PC-9 (cell line): ENCODE data around the gene WDR38. TPM values are rescaled to one million over a fixed set of nuclear protein-coding genes. Genes with fewer than 3 reads are reported as not detected.
"Not testable (repeated sequence)": the region's sequence is repeated elsewhere in the genome, so short reads cannot be mapped to it uniquely, and the experiment has no call there.

Experiments used
- BruUV-seq: library from RNA; stranded (reverse); fragments of 400-500 nt; replicated peaks from 2 replicates; lab custom pipeline; 2021; lab: Mats Ljungman, UMichigan
- CTCF ChIA-PET: fragments of 300-600 bp; sonication (Branson Sonifier 250); formaldehyde crosslinking; loops from one replicate; lab custom pipeline; 2022; ENCODE audit warnings: antibody characterized with exemption; lab: Charles Lee
- POLR2A ChIA-PET: fragments of 300-600 bp; sonication (Branson Sonifier 250); formaldehyde crosslinking; loops from one replicate; lab custom pipeline; 2022; ENCODE audit warnings: antibody characterized with exemption; ENCODE audit not compliant: unreplicated experiment; lab: Charles Lee
- DNase-seq, 2 experiments: peaks; one replicate each; pipeline versions ENCODE4 v3.0.0 to v3.0.0-alpha.2; 2015 to 2022; ENCODE audit warnings: mixed read lengths in 1 of 2
- H2AFZ ChIP-seq: fragments of 200-600 bp; sonication (generic); 2 replicates; pipeline ENCODE4 v1.8.1; 2017; ENCODE audit warnings: antibody characterized with exemption
- H3F3A ChIP-seq: fragments of 200-600 bp; sonication (generic); 2 replicates; pipeline ENCODE4 v1.8.1; 2017; ENCODE audit warnings: antibody characterized with exemption, mild to moderate bottlenecking, low read depth; ENCODE audit not compliant: insufficient read depth
- H3K27ac ChIP-seq: fragments of 200-600 bp; sonication (generic); 2 replicates; pipeline ENCODE4 v1.6.1; 2016; ENCODE audit warnings: mixed run types
- H3K27me3 ChIP-seq: fragments of 200-600 bp; sonication (generic); 2 replicates; pipeline ENCODE4 v1.6.1; 2016; ENCODE audit warnings: low read depth, mixed run types; ENCODE audit not compliant: insufficient read depth
- H3K36me3 ChIP-seq: fragments of 200-600 bp; sonication (generic); 2 replicates; pipeline ENCODE4 v1.6.1; 2016; ENCODE audit warnings: low read depth, mixed run types
- H3K4me1 ChIP-seq: fragments of 200-600 bp; sonication (generic); replicated peaks from 2 replicates; pipeline ENCODE4 v1.6.1; 2016; ENCODE audit warnings: mixed run types; ENCODE audit not compliant: insufficient read depth
- H3K4me2 ChIP-seq: fragments of 200-600 bp; sonication (generic); 2 replicates; pipeline ENCODE4 v1.6.1; 2017; ENCODE audit warnings: mixed run types
- H3K4me3 ChIP-seq: fragments of 200-600 bp; sonication (generic); 2 replicates; pipeline ENCODE4 v1.6.1; 2016; ENCODE audit warnings: mixed run types
- H3K79me2 ChIP-seq: fragments of 200-600 bp; sonication (generic); 2 replicates; pipeline ENCODE4 v1.6.1; 2017; ENCODE audit warnings: low read depth, mixed run types
- H3K9me2 ChIP-seq: fragments of 200-600 bp; sonication (generic); 2 replicates; pipeline ENCODE4 v1.8.1; 2017; ENCODE audit warnings: mild to moderate bottlenecking; ENCODE audit not compliant: insufficient read depth
- H3K9me3 ChIP-seq: fragments of 200-600 bp; sonication (generic); 2 replicates; pipeline ENCODE4 v1.8.1; 2016; ENCODE audit warnings: low read depth; ENCODE audit not compliant: insufficient read depth
- H4K20me1 ChIP-seq: fragments of 200-600 bp; sonication (generic); 2 replicates; pipeline ENCODE4 v1.8.1; 2017; ENCODE audit not compliant: insufficient read depth
- CTCF ChIP-seq: fragments of 200-600 bp; sonication (generic); conservative IDR thresholded peaks from 2 replicates; pipeline ENCODE4 v1.6.1; 2017; ENCODE audit warnings: mixed run types, antibody characterized with exemption, mild to moderate bottlenecking, moderate library complexity
- EZH2 ChIP-seq: fragments of 200-600 bp; sonication (generic); IDR thresholded peaks from 2 replicates; pipeline ENCODE4 v1.8.0; 2017; ENCODE audit warnings: antibody characterized with exemption, low read depth
- intact Hi-C: fragments of 100-400 bp; cut with micrococcal nuclease; formaldehyde crosslinking; loops from one replicate; pipeline ENCODE4 v1.10.0; 2022; ENCODE audit not compliant: unreplicated experiment
- total RNA-seq: library from RNA; stranded (reverse); gene quantifications from 2 replicates; pipeline ENCODE4 v1.2.3, GENCODE V29; 2021

Gene WDR38
- total RNA-seq, 1 experiment from 2014 or later: not detected

DNA sequence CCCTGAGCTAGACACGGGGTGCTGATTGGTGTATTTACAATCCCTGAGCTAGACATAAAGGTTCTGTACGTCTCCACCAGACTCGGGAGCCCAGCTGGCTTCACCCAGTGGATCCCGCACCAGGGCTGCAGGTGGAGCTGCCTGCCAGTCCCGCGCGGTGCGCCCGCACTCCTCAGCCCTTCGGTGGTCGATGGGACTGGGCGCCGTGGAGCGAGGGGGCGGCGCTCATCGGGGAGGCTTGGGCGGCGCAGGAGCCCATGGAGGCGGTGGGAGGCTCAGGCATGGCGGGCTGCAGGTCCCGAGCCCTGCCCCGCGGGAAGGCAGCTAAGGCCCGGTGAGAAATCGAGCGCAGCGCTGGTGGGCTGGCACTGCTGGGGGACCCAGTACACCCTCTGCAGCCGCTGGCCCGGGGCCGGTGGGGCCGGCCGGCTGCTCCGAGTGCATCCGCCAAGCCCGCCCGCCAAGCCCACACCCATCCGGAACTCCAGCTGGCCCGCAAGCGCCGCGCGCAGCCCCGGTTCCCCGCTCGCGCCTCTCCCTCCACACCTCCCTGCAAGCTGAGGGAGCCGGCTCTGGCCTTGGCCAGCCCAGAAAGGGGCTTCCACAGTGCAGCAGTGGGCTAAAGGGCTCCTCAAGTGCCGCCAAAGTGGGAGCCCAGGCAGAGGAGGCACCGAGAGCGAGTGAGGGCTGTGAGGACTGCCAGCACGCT is 14.5 kb upstream of the WDR38 start:
- BruUV-seq, H2AFZ ChIP-seq, H3K79me2 ChIP-seq, H3K4me3 ChIP-seq, intact Hi-C loops, H3K9me3 ChIP-seq, H3K27ac ChIP-seq, H3K9me2 ChIP-seq, H3K27me3 ChIP-seq, DNase-seq, POLR2A ChIA-PET, H3K36me3 ChIP-seq, H3K4me2 ChIP-seq, H4K20me1 ChIP-seq: not testable (repeated sequence)
- CTCF ChIA-PET: interaction anchor here (1.4 kb wide), 3 partner anchors 26 to 64 kb away, joined by 3 to 5 read pairs (median 3); no protein-coding TSS in a partner anchor
- Histone ChIP-seq H3F3A (peaks cover 21% of the 10 kb centered on the region; the same call in 1 of the 2 replicates), H3K4me1 (peaks cover 29% of the 10 kb centered on the region)

GRCh38 chr9:124839612-124840299 is 13.5 kb upstream of the WDR38 start:
- no peaks in the 10 kb centered on the region for H3K9me2 ChIP-seq
- CTCF ChIA-PET: interaction anchor here (0.9 to 2.0 kb wide), 7 partner anchors 13 to 69 kb away, joined by 3 to 13 read pairs (median 3); partner anchors contain the start of genes NR6A1 and WDR38
- DNase-seq: no peak
- no peaks in the 10 kb centered on the region for H3K79me2 ChIP-seq
- H3K9me3 ChIP-seq: no peaks in the 10 kb centered on the region
- no peaks in the 10 kb centered on the region for H4K20me1 ChIP-seq
- no TSS peak for BruUV-seq
- intact Hi-C loops: no loop called here
- no peak overlapping the region for H3K27ac ChIP-seq
- H3K4me1 ChIP-seq: peaks cover 19% of the 10 kb centered on the region
- no peak overlapping the region for H2AFZ ChIP-seq
- no peak overlapping the region for H3K4me3 ChIP-seq
- H3F3A ChIP-seq: peaks cover 12% of the 10 kb centered on the region; the same call in 1 of the 2 replicates
- POLR2A ChIA-PET: interaction anchor here (0.7 kb wide), 1 partner anchor 20 kb away, joined by 5 read pairs; no protein-coding TSS in a partner anchor
- TF ChIP-seq CTCF (peak; percentile 64), EZH2 (no peak)
- no peaks in the 10 kb centered on the region for H3K27me3 ChIP-seq
- H3K36me3 ChIP-seq: no peaks in the 10 kb centered on the region
- H3K4me2 ChIP-seq: no peak overlapping the region

GRCh38 chr9:124840300-124840833 is 12.9 kb upstream of the WDR38 start:
- intact Hi-C loops: no loop called here

More at GRCh38 chr9:124840300-124840833, 12.9 kb upstream of the WDR38 start:
- Histone ChIP-seq H3K79me2 (no peaks in the 10 kb centered on the region), H3K9me2 (no peaks in the 10 kb centered on the region), H2AFZ (no peak overlapping the region), H3F3A (peaks cover 8% of the 10 kb centered on the region; the same call in 1 of the 2 replicates), H3K27me3 (no peaks in the 10 kb centered on the region), H4K20me1 (no peaks in the 10 kb centered on the region), H3K27ac (no peak overlapping the region), H3K4me3 (no peak overlapping the region), H3K36me3 (no peaks in the 10 kb centered on the region), H3K4me2 (no peak overlapping the region), H3K4me1 (peaks cover 13% of the 10 kb centered on the region), H3K9me3 (no peaks in the 10 kb centered on the region)
- no peak for DNase-seq
- TF ChIP-seq CTCF (peak; percentile 50; the same call in 1 of the 2 replicates), EZH2 (no peak)
- BruUV-seq: no TSS peak
- ChIA-PET POLR2A (no interaction called here), CTCF (interaction anchor here (0.8 to 2.0 kb wide), 9 partner anchors 12 to 69 kb away, joined by 3 to 13 read pairs (median 3); partner anchors contain the start of genes NR6A1 and WDR38)
